WTC11 (cell line): Measurements from ENCODE around the gene EME2. TPM values are rescaled to one million over a fixed set of nuclear protein-coding genes. Genes with fewer than 3 reads are reported as not detected.

Experiments used
- ATAC-seq: fragments of 200-7000 bp; cut with Tn5 transposase; 2 replicates; pipeline ENCODE4 v1.10.0; 2021; ENCODE audit warnings: mild to moderate bottlenecking, moderate library complexity
- CTCF ChIA-PET: fragments of 300-600 bp; sonication (Branson Sonifier 250); formaldehyde crosslinking; loops from one replicate; lab custom pipeline; 2021; ENCODE audit warnings: antibody characterized with exemption; lab: Charles Lee
- POLR2A ChIA-PET: fragments of 350-600 bp; sonication (Branson Sonifier 250); formaldehyde crosslinking; loops from one replicate; lab custom pipeline; 2021; ENCODE audit warnings: antibody characterized with exemption; lab: Charles Lee
- DNase-seq: peaks from one replicate; pipeline ENCODE4 v3.0.0; 2021; ENCODE audit warnings: low spot score
- H3K27ac Mint-ChIP-seq: 2 replicates; pipeline ENCODE4 v1.8.0; 2021; ENCODE audit warnings: mixed read lengths
- H3K27me3 Mint-ChIP-seq: 2 replicates; pipeline ENCODE4 v1.8.0; 2021; ENCODE audit warnings: low read depth, mild to moderate bottlenecking, moderate library complexity, mixed read lengths
- H3K36me3 Mint-ChIP-seq: 2 replicates; pipeline ENCODE4 v1.8.0; 2021; ENCODE audit warnings: mixed read lengths
- H3K4me1 Mint-ChIP-seq: 2 replicates; pipeline ENCODE4 v1.8.0; 2022; ENCODE audit warnings: mixed read lengths
- H3K4me3 Mint-ChIP-seq: 2 replicates; pipeline ENCODE4 v1.8.0; 2021; ENCODE audit warnings: mild to moderate bottlenecking, moderate library complexity, mixed read lengths
- H3K9me3 Mint-ChIP-seq: 2 replicates; pipeline ENCODE4 v1.8.0; 2021; ENCODE audit warnings: mixed read lengths
- AR ChIP-seq: fragments of 250-450 bp; sonication (Bioruptor Pico); IDR thresholded peaks from 2 replicates; pipeline ENCODE4 v1.9.0; 2021; ENCODE audit warnings: mild to moderate bottlenecking
- ARID4B ChIP-seq: sonication (generic); formaldehyde crosslinking; IDR thresholded peaks from 2 replicates; pipeline ENCODE4 v1.8.0; 2023; ENCODE audit warnings: missing genetic modification reagents, mild to moderate bottlenecking, borderline replicate concordance
- ATF1 ChIP-seq: sonication (generic); formaldehyde crosslinking; IDR thresholded peaks from 2 replicates; pipeline ENCODE4 v1.8.1; 2023; ENCODE audit warnings: mild to moderate bottlenecking, moderate library complexity, missing genetic modification reagents
- ATF2 ChIP-seq: sonication (generic); formaldehyde crosslinking; IDR thresholded peaks from 2 replicates; pipeline ENCODE4 v1.8.1; 2022; ENCODE audit warnings: low read depth, missing genetic modification reagents, borderline replicate concordance
- CREM ChIP-seq: sonication (generic); formaldehyde crosslinking; IDR thresholded peaks from 2 replicates; pipeline ENCODE4 v1.8.1; 2022; ENCODE audit warnings: mild to moderate bottlenecking, missing genetic modification reagents, moderate library complexity
- E2F1 ChIP-seq: sonication (generic); formaldehyde crosslinking; IDR thresholded peaks from 2 replicates; pipeline ENCODE4 v1.8.0; 2022; ENCODE audit warnings: mild to moderate bottlenecking, missing genetic modification reagents
- FOXP4 ChIP-seq: sonication (generic); formaldehyde crosslinking; IDR thresholded peaks from 2 replicates; pipeline ENCODE4 v1.8.0; 2022; ENCODE audit warnings: mild to moderate bottlenecking, missing genetic modification reagents
- GRHL2 ChIP-seq: fragments of 250-450 bp; sonication (Bioruptor Pico); IDR thresholded peaks from 2 replicates; pipeline ENCODE4 v1.8.0; 2022; ENCODE audit warnings: mild to moderate bottlenecking, moderate library complexity; ENCODE audit not compliant: insufficient replicate concordance, severe bottlenecking
- MAX ChIP-seq: sonication (generic); formaldehyde crosslinking; IDR thresholded peaks from 2 replicates; pipeline ENCODE4 v1.8.0; 2022; ENCODE audit warnings: mild to moderate bottlenecking, missing genetic modification reagents
- NFATC4 ChIP-seq: fragments of 250-450 bp; sonication (Bioruptor Pico); IDR thresholded peaks from 2 replicates; pipeline ENCODE4 v1.9.0; 2021; ENCODE audit warnings: mild to moderate bottlenecking
- NFYB ChIP-seq: sonication (generic); formaldehyde crosslinking; conservative IDR thresholded peaks from 2 replicates; pipeline ENCODE4 v1.8.0; 2022; ENCODE audit warnings: low read depth, missing genetic modification reagents
- OVOL2 ChIP-seq: fragments of 250-450 bp; sonication (Bioruptor Pico); IDR thresholded peaks from 2 replicates; pipeline ENCODE4 v1.9.0; 2021; ENCODE audit warnings: mild to moderate bottlenecking, borderline replicate concordance
- PRRX2 ChIP-seq: fragments of 250-450 bp; sonication (Bioruptor Pico); IDR thresholded peaks from 2 replicates; pipeline ENCODE4 v1.8.0; 2021; ENCODE audit warnings: mild to moderate bottlenecking
- SOX15 ChIP-seq: fragments of 250-450 bp; sonication (Bioruptor Pico); IDR thresholded peaks from 2 replicates; pipeline ENCODE4 v1.9.0; 2021; ENCODE audit warnings: mild to moderate bottlenecking
- SP1 ChIP-seq: sonication (generic); formaldehyde crosslinking; conservative IDR thresholded peaks from 2 replicates; pipeline ENCODE4 v1.8.1; 2022; ENCODE audit warnings: missing genetic modification reagents
- TCF7 ChIP-seq: sonication (generic); formaldehyde crosslinking; IDR thresholded peaks from 2 replicates; pipeline ENCODE4 v1.8.0; 2022; ENCODE audit warnings: mild to moderate bottlenecking, low read depth, missing genetic modification reagents, moderate library complexity
- ZMAT4 ChIP-seq: fragments of 250-450 bp; sonication (Bioruptor Pico); IDR thresholded peaks from 2 replicates; pipeline ENCODE4 v1.9.0; 2021; ENCODE audit warnings: mild to moderate bottlenecking
- ZNF416 ChIP-seq: fragments of 250-450 bp; sonication (Bioruptor Pico); IDR thresholded peaks from 2 replicates; pipeline ENCODE4 v1.9.0; 2021; ENCODE audit warnings: mild to moderate bottlenecking, inconsistent platforms
- ZNF423 ChIP-seq: fragments of 250-450 bp; sonication (Bioruptor Pico); IDR thresholded peaks from 2 replicates; pipeline ENCODE4 v2.1.2; 2022; ENCODE audit warnings: mild to moderate bottlenecking, moderate library complexity
- total RNA-seq: library from RNA; stranded (reverse); gene quantifications from 3 replicates; pipeline ENCODE4 v1.2.3, GENCODE V29; 2021

Gene EME2
- total RNA-seq, 1 experiment from 2014 or later, result 23.2 TPM

GRCh38 chr16:1770328-1771187 is 2.1 kb upstream of the EME2 start:
- peak overlapping the region; percentile 84 for H3K27ac Mint-ChIP-seq
- peak; percentile 26 for ATAC-seq
- TF ChIP-seq NFATC4 (CRISPR knock-in tag), result peak; percentile 70; the same call in 1 of the 2 replicates
- 0 out of 2 replicates have a peak, but pooled peaks have one; percentile 23 for TF ChIP-seq SP1
- TF ChIP-seq PRRX2 (CRISPR knock-in tag), result 0 out of 2 replicates have a peak, but pooled peaks have one; percentile 15
- TF ChIP-seq OVOL2, result no peak
- TF ChIP-seq E2F1 (CRISPR knock-in tag), result peak; percentile 33; the same call in 1 of the 2 replicates
- TF ChIP-seq SOX15 (CRISPR knock-in tag), result no peak
- peak; percentile 52; the same call in 1 of the 2 replicates for TF ChIP-seq ARID4B
- peak; percentile 29; the same call in 1 of the 2 replicates for TF ChIP-seq MAX (CRISPR knock-in tag)
- no peak for TF ChIP-seq TCF7 (CRISPR knock-in tag)
- peak; percentile 20; the same call in 1 of the 2 replicates for TF ChIP-seq FOXP4 (CRISPR knock-in tag)
- H3K36me3 Mint-ChIP-seq, result peaks cover 4% of the 10 kb centered on the region
- no peaks in the 10 kb centered on the region; the same call in 1 of the 2 replicates for H3K27me3 Mint-ChIP-seq
- H3K4me3 Mint-ChIP-seq, result peak overlapping the region; percentile 99
- H3K9me3 Mint-ChIP-seq, result no peaks in the 10 kb centered on the region
- ChIA-PET CTCF (interaction anchor here (1.0 to 2.4 kb wide), 4 partner anchors 12 to 153 kb away, joined by 4 to 11 read pairs (median 8); partner anchors contain the start of genes MAPK8IP3, NUBP2 and SPSB3), POLR2A (interaction anchor here (0.5 to 3.6 kb wide), 6 partner anchors 10 to 1343 kb away, joined by 3 to 18 read pairs (median 4); partner anchors contain the start of genes MAPK8IP3, NUBP2 and SPSB3)
- peaks cover 4% of the 10 kb centered on the region for H3K4me1 Mint-ChIP-seq
- DNase-seq, result peak; percentile 63

GRCh38 chr16:1771188-1771863 is 1.3 kb upstream of the EME2 start, which contains the start of gene NME3:
NME3 (minus strand) TSS chr16:1771543; CDS start chr16:1771534, 9 bp downstream.
- no peaks in the 10 kb centered on the region for H3K9me3 Mint-ChIP-seq
- peak; percentile 70 for DNase-seq
- peak; percentile 17 for ATAC-seq
- ChIA-PET CTCF (interaction anchor here (1.0 to 2.4 kb wide), 5 partner anchors 11 to 152 kb away, joined by 4 to 11 read pairs (median 8); partner anchors contain the start of genes MAPK8IP3, NUBP2 and SPSB3), POLR2A (interaction anchor here (0.5 to 3.6 kb wide), 5 partner anchors 9 to 300 kb away, joined by 3 to 18 read pairs (median 5); partner anchors contain the start of genes MAPK8IP3, NUBP2 and SPSB3)
- H3K4me3 Mint-ChIP-seq, result peak within 1 kb of the TSS; percentile 99
- H3K36me3 Mint-ChIP-seq, result peaks cover 4% of the 10 kb centered on the region
- H3K4me1 Mint-ChIP-seq, result peaks cover 4% of the 10 kb centered on the region
- H3K27me3 Mint-ChIP-seq, result no peaks in the 10 kb centered on the region; the same call in 1 of the 2 replicates
- peak within 1 kb of the TSS; percentile 98 for H3K27ac Mint-ChIP-seq
- no peak for TF ChIP-seq AR (CRISPR knock-in tag)
- TF ChIP-seq ATF1, result no peak
- no peak for TF ChIP-seq NFYB (CRISPR knock-in tag)
- TF ChIP-seq SP1, result peak; percentile 78
- no peak for TF ChIP-seq ATF2 (CRISPR knock-in tag)
- TF ChIP-seq ZNF423 (CRISPR knock-in tag), result peak; percentile 46; the same call in 1 of the 2 replicates
- no peak for TF ChIP-seq CREM (CRISPR knock-in tag)
- no peak for TF ChIP-seq GRHL2 (CRISPR knock-in tag)
- no peak for TF ChIP-seq ZNF416 (CRISPR knock-in tag)
- TF ChIP-seq ZMAT4 (CRISPR knock-in tag), result peak; percentile 49; the same call in 1 of the 2 replicates
